ENCODE measurements around the gene NPL. TPM values are rescaled to one million over a fixed set of nuclear protein-coding genes. Genes with fewer than 3 reads are reported as not detected.

NPL gene
- total RNA-seq, 2 donors from 2014 or later, result 0.99 to 2.6 TPM

DNA sequence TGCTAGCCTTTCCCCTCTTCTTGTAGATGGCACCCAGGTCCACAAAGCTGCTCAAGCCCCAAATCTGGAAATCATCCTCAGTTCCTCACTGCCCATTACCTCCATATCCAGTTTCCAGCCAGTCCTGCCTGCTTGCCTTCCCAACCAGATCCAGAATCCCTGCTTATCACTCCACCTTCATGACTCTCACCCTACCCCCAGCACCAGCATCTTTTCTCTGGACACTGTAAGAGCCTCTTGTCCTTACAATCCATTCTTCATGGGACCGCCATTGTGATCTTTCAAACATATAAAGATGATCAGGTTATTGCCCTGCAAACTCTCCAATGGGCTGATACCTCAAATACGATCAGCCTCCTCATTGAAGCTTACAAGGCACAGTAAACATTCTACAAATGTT lies 23.5 kb upstream of the NPL start:
- H3K27me3 ChIP-seq, result no peaks in the 10 kb centered on the region
- no peaks in the 10 kb centered on the region for H3K36me3 ChIP-seq (replicated peaks in 1 of 2; ENCODE audit: insufficient read depth in 1 of 2, low read depth in 2 of 2)
- H3K27ac ChIP-seq, result no peak overlapping the region
- no peak overlapping the region for H3K4me3 ChIP-seq
- intact Hi-C loops (cut with DNase I), result no loop called here
- no peaks in the 10 kb centered on the region for H3K4me1 ChIP-seq
- no peaks in the 10 kb centered on the region for H3K9me3 ChIP-seq
- TF ChIP-seq CTCF (IDR thresholded peaks at IDR 0.05) (no peak), POLR2A (IDR thresholded peaks at IDR 0.05) (no peak)
- DNase-seq (no peak), ATAC-seq (no peak)
- 91 to 92% methylated on average over 2 of the region's 2 CpGs for WGBS, 2 donors

GRCh38 chr1:182766881-182767645 lies 22.5 kb upstream of the NPL start:
- Histone ChIP-seq H3K36me3 (replicated peaks in 1 of 2; ENCODE audit: insufficient read depth in 1 of 2, low read depth in 2 of 2) (no peaks in the 10 kb centered on the region), H3K9me3 (no peaks in the 10 kb centered on the region), H3K4me3 (no peak overlapping the region), H3K27ac (no peak overlapping the region), H3K27me3 (no peaks in the 10 kb centered on the region), H3K4me1 (no peaks in the 10 kb centered on the region)
- DNase-seq (no peak), ATAC-seq (no peak)
- TF ChIP-seq CTCF (IDR thresholded peaks at IDR 0.05) (no peak), POLR2A (IDR thresholded peaks at IDR 0.05) (no peak)
- intact Hi-C loops (cut with DNase I), result no loop called here
- WGBS, 2 donors, result 78 to 82% methylated on average over 4 of the region's 4 CpGs

GRCh38 chr1:182768963-182769362 lies 20.6 kb upstream of the NPL start:
- no peak overlapping the region for H3K27ac ChIP-seq
- ATAC-seq, result no peak
- TF ChIP-seq CTCF (IDR thresholded peaks at IDR 0.05) (no peak), POLR2A (IDR thresholded peaks at IDR 0.05) (no peak)
- WGBS, 2 donors, result 50 to 60% methylated on average over 2 of the region's 2 CpGs
- H3K4me3 ChIP-seq, result no peak overlapping the region
- H3K4me1 ChIP-seq, result no peaks in the 10 kb centered on the region
- H3K36me3 ChIP-seq (replicated peaks in 1 of 2; ENCODE audit: insufficient read depth in 1 of 2, low read depth in 2 of 2), result no peaks in the 10 kb centered on the region
- H3K27me3 ChIP-seq, result no peaks in the 10 kb centered on the region
- H3K9me3 ChIP-seq, result no peaks in the 10 kb centered on the region
- intact Hi-C loops (cut with DNase I), result no loop called here
- no peak for DNase-seq

DNA sequence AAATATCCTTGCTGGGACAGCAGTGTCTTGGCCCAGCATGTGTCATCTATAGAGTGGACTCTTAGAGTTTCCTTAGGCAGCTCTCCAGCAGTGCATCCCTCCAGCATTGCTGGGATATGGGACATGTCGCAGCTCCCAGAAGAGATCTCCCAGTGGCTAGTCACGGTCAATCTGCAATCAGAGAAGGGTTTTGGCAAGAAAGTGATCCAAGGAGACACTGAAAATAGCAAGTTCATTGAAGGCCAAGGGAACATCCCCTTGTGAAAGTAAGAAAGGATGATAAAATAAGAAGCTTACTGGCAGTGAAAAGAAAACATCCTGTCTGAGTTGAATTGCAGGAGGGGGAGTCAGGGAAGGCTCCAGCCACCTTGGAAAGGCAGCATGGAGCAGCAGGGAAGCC lies 19.3 kb upstream of the NPL start:
- DNase-seq (no peak), ATAC-seq (no peak)

DNA sequence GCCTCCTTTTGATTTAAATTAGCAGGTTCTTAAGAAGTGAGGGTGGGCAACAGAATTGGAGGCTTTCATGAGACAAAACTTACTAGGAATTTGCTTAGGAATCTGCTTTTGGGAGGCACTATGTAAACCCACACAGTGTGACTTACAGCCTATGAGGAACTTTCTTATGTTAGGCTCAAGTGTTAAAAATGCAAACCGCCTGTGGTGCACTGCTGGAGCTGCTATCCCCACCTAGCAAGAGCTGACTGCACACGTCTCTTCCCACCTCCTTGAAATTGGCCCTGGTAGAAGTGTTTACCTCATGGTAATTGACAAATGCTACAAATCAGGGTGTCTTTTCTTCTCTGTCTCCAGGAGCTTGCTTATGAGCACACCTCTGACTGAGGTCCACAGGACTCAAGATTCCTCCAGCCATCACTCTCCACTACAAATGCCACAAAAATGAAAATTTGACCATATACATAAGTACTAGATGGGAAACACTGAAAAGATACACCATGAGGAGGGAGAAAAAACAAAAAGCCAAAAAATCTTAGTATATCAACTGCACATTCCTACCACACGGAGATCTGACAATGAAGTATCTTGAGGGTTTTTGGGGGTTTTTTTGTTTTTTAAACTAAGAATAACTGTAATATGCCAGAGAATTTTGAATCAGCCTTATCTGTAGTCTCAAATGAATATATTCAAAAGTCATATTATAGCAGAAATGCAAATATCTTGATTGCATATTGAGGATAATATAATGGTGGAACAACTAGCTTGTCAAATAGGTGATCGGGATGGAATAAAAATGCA lies 18.2 kb upstream of the NPL start:
- Histone ChIP-seq H3K4me3 (no peak overlapping the region), H3K4me1 (no peaks in the 10 kb centered on the region), H3K9me3 (no peaks in the 10 kb centered on the region), H3K27ac (no peak overlapping the region), H3K36me3 (replicated peaks in 1 of 2; ENCODE audit: insufficient read depth in 1 of 2, low read depth in 2 of 2) (no peaks in the 10 kb centered on the region), H3K27me3 (no peaks in the 10 kb centered on the region)
- TF ChIP-seq POLR2A (IDR thresholded peaks at IDR 0.05) (no peak), CTCF (IDR thresholded peaks at IDR 0.05) (no peak)
- intact Hi-C loops (cut with DNase I), result no loop called here
- ATAC-seq (no peak), DNase-seq (no peak)
- WGBS, 2 donors, result 85 to 88% methylated on average over 4 of the region's 4 CpGs

More for the DNA sequence above, 19.3 kb upstream of the NPL start:
- intact Hi-C loops (cut with DNase I), result no loop called here
- WGBS, 2 donors, result 74 to 78% methylated on average over 2 of the region's 2 CpGs
- no peaks in the 10 kb centered on the region for H3K27me3 ChIP-seq
- H3K4me1 ChIP-seq, result no peaks in the 10 kb centered on the region
- H3K9me3 ChIP-seq, result no peaks in the 10 kb centered on the region
- H3K36me3 ChIP-seq (replicated peaks in 1 of 2; ENCODE audit: insufficient read depth in 1 of 2, low read depth in 2 of 2), result no peaks in the 10 kb centered on the region
- TF ChIP-seq POLR2A (IDR thresholded peaks at IDR 0.05), result no peak
- H3K27ac ChIP-seq, result no peak overlapping the region
- H3K4me3 ChIP-seq, result no peak overlapping the region
